ENCODE results near the gene PCDHA1.

GRCh38 chr5:140881889-140882590, 96.1 kb downstream of the PCDHA1 start, which contains the start of gene PCDHA13:
- TF ChIP-seq POLR2A (IDR thresholded peaks at IDR 0.05) (no peak), EP300 (IDR thresholded peaks at IDR 0.05) (no peak)
- TF ChIP-seq, protein P1, sequence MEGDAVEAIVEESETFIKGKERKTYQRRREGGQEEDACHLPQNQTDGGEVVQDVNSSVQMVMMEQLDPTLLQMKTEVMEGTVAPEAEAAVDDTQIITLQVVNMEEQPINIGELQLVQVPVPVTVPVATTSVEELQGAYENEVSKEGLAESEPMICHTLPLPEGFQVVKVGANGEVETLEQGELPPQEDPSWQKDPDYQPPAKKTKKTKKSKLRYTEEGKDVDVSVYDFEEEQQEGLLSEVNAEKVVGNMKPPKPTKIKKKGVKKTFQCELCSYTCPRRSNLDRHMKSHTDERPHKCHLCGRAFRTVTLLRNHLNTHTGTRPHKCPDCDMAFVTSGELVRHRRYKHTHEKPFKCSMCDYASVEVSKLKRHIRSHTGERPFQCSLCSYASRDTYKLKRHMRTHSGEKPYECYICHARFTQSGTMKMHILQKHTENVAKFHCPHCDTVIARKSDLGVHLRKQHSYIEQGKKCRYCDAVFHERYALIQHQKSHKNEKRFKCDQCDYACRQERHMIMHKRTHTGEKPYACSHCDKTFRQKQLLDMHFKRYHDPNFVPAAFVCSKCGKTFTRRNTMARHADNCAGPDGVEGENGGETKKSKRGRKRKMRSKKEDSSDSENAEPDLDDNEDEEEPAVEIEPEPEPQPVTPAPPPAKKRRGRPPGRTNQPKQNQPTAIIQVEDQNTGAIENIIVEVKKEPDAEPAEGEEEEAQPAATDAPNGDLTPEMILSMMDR (IDR thresholded peaks at IDR 0.05), result peak in 3 of 5 experiments; percentile 24 to 42 (median 33)
